Fibroblast of lung (primary cell): ENCODE results near the gene HRG. TPM values are rescaled to one million over a fixed set of nuclear protein-coding genes. Genes with fewer than 3 reads are reported as not detected.

Experiments
- DNase-seq, 2 donors: peaks; one replicate each; pipeline versions ENCODE4 v3.0.0 to v3.0.0-alpha.2; 2010; ENCODE audit warnings: low read depth in 2 of 2
- H2AFZ ChIP-seq: 2 replicates; pipeline ENCODE4 v1.5.1; 2012; ENCODE audit warnings: low read length, control low read depth, inconsistent platforms
- H3K27ac ChIP-seq: 2 replicates; pipeline ENCODE4 v1.5.1; 2011; ENCODE audit warnings: low read length, control low read depth; ENCODE audit not compliant: insufficient read depth
- H3K27me3 ChIP-seq: 2 replicates; pipeline ENCODE4 v1.5.1; 2011; ENCODE audit warnings: mild to moderate bottlenecking, low read length; ENCODE audit not compliant: control insufficient read depth, insufficient read depth
- H3K36me3 ChIP-seq: 2 replicates; pipeline ENCODE4 v1.5.1; 2011; ENCODE audit warnings: low read length; ENCODE audit not compliant: control insufficient read depth, insufficient read depth
- H3K4me1 ChIP-seq: 2 replicates; pipeline ENCODE4 v1.5.1; 2011; ENCODE audit warnings: low read length; ENCODE audit not compliant: control insufficient read depth, insufficient read depth; ENCODE audit errors: extremely low read depth
- H3K4me2 ChIP-seq: 2 replicates; pipeline ENCODE4 v1.5.1; 2011; ENCODE audit warnings: low read length, control low read depth; ENCODE audit not compliant: insufficient read depth; ENCODE audit errors: extremely low read depth
- H3K4me3 ChIP-seq, 4 experiments: fragments of 200-600 bp in 1 of 4; sonication (generic) in 1 of 4; replicated peaks in 1 of 4; 2 replicates each; pipeline ENCODE4 v1.5.1; 2011 to 2016; ENCODE audit warnings: low read length in 4 of 4, low read depth in 3 of 4, mild to moderate bottlenecking in 3 of 4, control low read depth in 2 of 4, inconsistent platforms in 1 of 4, mixed read lengths in 1 of 4; ENCODE audit not compliant: insufficient read depth in 1 of 4; ENCODE audit errors: control extremely low read depth in 1 of 4
- H3K79me2 ChIP-seq: 2 replicates; pipeline ENCODE4 v1.5.1; 2012; ENCODE audit warnings: mild to moderate bottlenecking, low read length, inconsistent platforms; ENCODE audit not compliant: control insufficient read depth, insufficient read depth
- H3K9ac ChIP-seq: 2 replicates; pipeline ENCODE4 v1.5.1; 2011; ENCODE audit warnings: mild to moderate bottlenecking, low read length, control low read depth; ENCODE audit not compliant: insufficient read depth
- H3K9me3 ChIP-seq: 2 replicates; pipeline ENCODE4 v1.5.1; 2012; ENCODE audit warnings: low read depth, low read length; ENCODE audit not compliant: control insufficient read depth, insufficient read depth
- H4K20me1 ChIP-seq: 2 replicates; pipeline ENCODE4 v1.5.1; 2011; ENCODE audit warnings: low read length; ENCODE audit not compliant: control insufficient read depth, insufficient read depth; ENCODE audit errors: extremely low read depth
- EZH2 ChIP-seq: IDR thresholded peaks from 2 replicates; pipeline ENCODE4 v1.5.1; 2012; ENCODE audit warnings: low read length, control low read depth, mild to moderate bottlenecking; ENCODE audit errors: missing control alignments
- polyA plus RNA-seq, 2 donors: library from polyadenylated mRNA; depleted of rRNA in 1 of 2; stranded (reverse) in 1 of 2; unstranded in 1 of 2; fragments of >200 nt; gene quantifications; 2 replicates each; pipeline ENCODE4 v1.2.1, GENCODE V29; 2011 to 2012; ENCODE audit warnings: missing spikeins in 1 of 2
- total RNA-seq: library from RNA; depleted of rRNA; stranded (reverse); fragments of >200 nt; gene quantifications from 2 replicates; pipeline ENCODE4 v1.2.1, GENCODE V29; 2014
- TF ChIP-seq, protein P1 (sequence below), 2 donors: IDR thresholded peaks in 1 of 2; conservative IDR thresholded peaks in 1 of 2; 1 replicate in 1 of 2; 2 replicates in 1 of 2; pipeline ENCODE4 v1.5.1; 2011 to 2012; ENCODE audit warnings: low read length in 2 of 2, control low read depth in 1 of 2, inconsistent platforms in 1 of 2, low read depth in 1 of 2, mild to moderate bottlenecking in 1 of 2

Gene HRG
- total and polyA plus RNA-seq, 2 donors (not counting 1 experiment from before 2014, with no cell fraction given) = not detected

DNA sequence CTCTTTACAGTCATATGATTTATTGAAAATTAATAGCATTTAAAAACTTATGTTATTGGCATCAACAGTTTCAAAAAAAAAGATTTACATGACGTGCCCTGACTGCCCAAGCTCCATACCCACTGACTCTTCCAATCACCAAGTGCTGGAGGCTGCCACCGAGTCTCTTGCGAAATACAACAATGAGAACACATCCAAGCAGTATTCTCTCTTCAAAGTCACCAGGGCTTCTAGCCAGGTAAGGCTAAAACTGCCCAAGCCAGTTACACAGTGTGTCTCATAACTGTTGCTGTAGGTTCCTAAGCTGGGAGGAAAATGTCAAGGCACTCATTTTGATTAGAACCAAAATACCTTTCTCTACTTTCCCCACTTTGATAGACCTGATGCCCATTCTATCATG, 21.1 kb upstream of the HRG start:
- DNase-seq = no peak
- H2AFZ ChIP-seq = no peak overlapping the region
- H3K4me2 ChIP-seq = no peak overlapping the region

DNA sequence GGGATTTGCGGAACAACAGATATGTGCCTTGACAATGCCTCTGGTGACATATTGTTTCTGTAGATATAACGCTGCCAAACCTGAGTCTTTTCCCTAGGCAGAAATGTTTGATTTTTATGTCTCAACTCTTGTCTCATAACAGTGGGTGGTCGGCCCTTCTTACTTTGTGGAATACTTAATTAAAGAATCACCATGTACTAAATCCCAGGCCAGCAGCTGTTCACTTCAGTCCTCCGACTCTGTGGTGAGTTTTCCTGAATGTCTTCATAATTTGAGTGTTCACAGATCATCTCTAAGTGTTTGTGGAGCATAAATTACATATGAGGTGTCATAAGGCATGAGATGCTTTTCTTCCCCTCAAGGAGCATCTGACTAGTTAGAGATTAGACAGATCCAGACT, 19.7 kb upstream of the HRG start:
- H3K4me1 ChIP-seq = no peaks in the 10 kb centered on the region
- no peaks in the 10 kb centered on the region for H3K79me2 ChIP-seq
- H3K27ac ChIP-seq = no peak overlapping the region
- H2AFZ ChIP-seq = no peak overlapping the region
- H3K4me3 ChIP-seq = no peak overlapping the region
- H3K4me2 ChIP-seq = no peak overlapping the region
- H3K9ac ChIP-seq = no peak overlapping the region
- H4K20me1 ChIP-seq = no peaks in the 10 kb centered on the region
- peaks cover 3% of the 10 kb centered on the region for H3K27me3 ChIP-seq
- no peaks in the 10 kb centered on the region for H3K36me3 ChIP-seq
- no peak for DNase-seq
- H3K9me3 ChIP-seq = no peaks in the 10 kb centered on the region
- no peak for TF ChIP-seq EZH2
- TF ChIP-seq, protein P1, sequence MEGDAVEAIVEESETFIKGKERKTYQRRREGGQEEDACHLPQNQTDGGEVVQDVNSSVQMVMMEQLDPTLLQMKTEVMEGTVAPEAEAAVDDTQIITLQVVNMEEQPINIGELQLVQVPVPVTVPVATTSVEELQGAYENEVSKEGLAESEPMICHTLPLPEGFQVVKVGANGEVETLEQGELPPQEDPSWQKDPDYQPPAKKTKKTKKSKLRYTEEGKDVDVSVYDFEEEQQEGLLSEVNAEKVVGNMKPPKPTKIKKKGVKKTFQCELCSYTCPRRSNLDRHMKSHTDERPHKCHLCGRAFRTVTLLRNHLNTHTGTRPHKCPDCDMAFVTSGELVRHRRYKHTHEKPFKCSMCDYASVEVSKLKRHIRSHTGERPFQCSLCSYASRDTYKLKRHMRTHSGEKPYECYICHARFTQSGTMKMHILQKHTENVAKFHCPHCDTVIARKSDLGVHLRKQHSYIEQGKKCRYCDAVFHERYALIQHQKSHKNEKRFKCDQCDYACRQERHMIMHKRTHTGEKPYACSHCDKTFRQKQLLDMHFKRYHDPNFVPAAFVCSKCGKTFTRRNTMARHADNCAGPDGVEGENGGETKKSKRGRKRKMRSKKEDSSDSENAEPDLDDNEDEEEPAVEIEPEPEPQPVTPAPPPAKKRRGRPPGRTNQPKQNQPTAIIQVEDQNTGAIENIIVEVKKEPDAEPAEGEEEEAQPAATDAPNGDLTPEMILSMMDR (conservative IDR thresholded peaks at IDR 0.05 in 1 of 2, IDR thresholded peaks at IDR 0.05 in 1 of 2; ENCODE audit: low read depth in 1 of 2, low read length in 2 of 2) = no peak

More for the DNA sequence above, 21.1 kb upstream of the HRG start:
- H3K79me2 ChIP-seq = no peaks in the 10 kb centered on the region
- TF ChIP-seq, protein P1 (conservative IDR thresholded peaks at IDR 0.05 in 1 of 2, IDR thresholded peaks at IDR 0.05 in 1 of 2; ENCODE audit: low read depth in 1 of 2, low read length in 2 of 2) = no peak
- TF ChIP-seq EZH2 = no peak
- H4K20me1 ChIP-seq = no peaks in the 10 kb centered on the region
- H3K27ac ChIP-seq = no peak overlapping the region
- H3K9me3 ChIP-seq = no peaks in the 10 kb centered on the region
- no peaks in the 10 kb centered on the region for H3K4me1 ChIP-seq
- no peak overlapping the region for H3K4me3 ChIP-seq
- H3K36me3 ChIP-seq = no peaks in the 10 kb centered on the region
- no peak overlapping the region for H3K9ac ChIP-seq
- peaks cover 3% of the 10 kb centered on the region for H3K27me3 ChIP-seq

DNA sequence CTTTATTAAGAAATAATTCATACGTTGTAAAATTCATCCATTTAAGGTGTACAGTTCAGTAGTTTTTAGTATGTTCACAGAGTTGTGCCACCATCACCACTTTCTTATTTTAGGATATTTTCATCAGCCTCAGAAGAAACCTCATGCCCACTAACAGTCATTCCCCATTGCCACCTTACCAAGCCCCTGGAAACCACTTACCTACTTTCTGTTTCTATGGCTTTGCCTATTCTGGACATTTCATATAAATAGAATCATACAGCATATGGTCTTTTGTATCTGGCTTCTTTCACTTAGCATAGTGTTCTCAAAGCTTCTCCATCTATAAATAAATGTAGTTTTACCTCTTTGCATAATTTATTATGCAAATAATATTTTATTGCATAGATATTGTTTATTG, 19.0 kb upstream of the HRG start:
- Histone ChIP-seq H3K9ac (no peak overlapping the region), H3K4me1 (no peaks in the 10 kb centered on the region), H3K27me3 (peaks cover 3% of the 10 kb centered on the region), H3K4me3 (no peak overlapping the region), H2AFZ (no peak overlapping the region), H3K27ac (no peak overlapping the region), H3K9me3 (no peaks in the 10 kb centered on the region), H3K79me2 (no peaks in the 10 kb centered on the region), H3K4me2 (no peak overlapping the region), H3K36me3 (no peaks in the 10 kb centered on the region), H4K20me1 (no peaks in the 10 kb centered on the region)
- TF ChIP-seq, protein P1 (conservative IDR thresholded peaks at IDR 0.05 in 1 of 2, IDR thresholded peaks at IDR 0.05 in 1 of 2; ENCODE audit: low read depth in 1 of 2, low read length in 2 of 2) = no peak
- TF ChIP-seq EZH2 = no peak
- DNase-seq = no peak
